ENCODE measurements around the gene PLA2G4A.
"Not testable (repeated sequence)": the region's sequence is repeated elsewhere in the genome, so short reads cannot be mapped to it uniquely, and the experiment has no call there.

Gene PLA2G4A

GRCh38 chr1:186875896-186876835, 47.4 kb downstream of the PLA2G4A start:
- DNase-seq: no peak

GRCh38 chr1:186878356-186878755, 49.6 kb downstream of the PLA2G4A start:
- DNase-seq: no peak

- no peak for DNase-seq
Measured at GRCh38 chr1:186880982-186881381, 52.2 kb downstream of the PLA2G4A start.

GRCh38 chr1:186882372-186883134, 53.8 kb downstream of the PLA2G4A start:
- DNase-seq: no peak

- DNase-seq: no peak
Measured at GRCh38 chr1:186884251-186884650, 55.5 kb downstream of the PLA2G4A start.

GRCh38 chr1:186887203-186887602, 58.5 kb downstream of the PLA2G4A start:
- DNase-seq: no peak

- DNase-seq: no peak
Measured at GRCh38 chr1:186888367-186888766, 59.6 kb downstream of the PLA2G4A start.

GRCh38 chr1:186892936-186893335, 64.2 kb downstream of the PLA2G4A start:
- DNase-seq: no peak

- DNase-seq: no peak
Measured at GRCh38 chr1:186894415-186894814, 65.7 kb downstream of the PLA2G4A start.

GRCh38 chr1:186896211-186896610, 67.5 kb downstream of the PLA2G4A start:
- DNase-seq: no peak

GRCh38 chr1:186897008-186897407, 68.3 kb downstream of the PLA2G4A start:
- DNase-seq: no peak

- no peak for DNase-seq
Measured at GRCh38 chr1:186899577-186899976, 70.8 kb downstream of the PLA2G4A start.

- no peak for DNase-seq
Measured at GRCh38 chr1:186899977-186900376, 71.2 kb downstream of the PLA2G4A start.

- no peak for DNase-seq
Measured at GRCh38 chr1:186900539-186901237, 71.9 kb downstream of the PLA2G4A start.

GRCh38 chr1:186901631-186902030, 72.9 kb downstream of the PLA2G4A start:
- no peak for DNase-seq

- no peak for DNase-seq
Measured at GRCh38 chr1:186903374-186904136, 74.8 kb downstream of the PLA2G4A start.

GRCh38 chr1:186904361-186904760, 75.6 kb downstream of the PLA2G4A start:
- DNase-seq: no peak

GRCh38 chr1:186905561-186905960, 76.8 kb downstream of the PLA2G4A start:
- DNase-seq: no peak

GRCh38 chr1:186915555-186915954, 86.8 kb downstream of the PLA2G4A start:
- DNase-seq: no peak

- not testable (repeated sequence) for DNase-seq
Measured at GRCh38 chr1:186917106-186917786, 88.5 kb downstream of the PLA2G4A start.

- DNase-seq: not testable (repeated sequence)
Measured at GRCh38 chr1:186921386-186921785, 92.6 kb downstream of the PLA2G4A start.

GRCh38 chr1:186922814-186923213, 94.1 kb downstream of the PLA2G4A start:
- not testable (repeated sequence) for DNase-seq
